GM15510 (cell line): Measurements from ENCODE around the gene NUMBL.

ENCODE experiments used
- POLR2A ChIP-seq: IDR thresholded peaks from 3 replicates; pipeline ENCODE4 v1.6.1; 2011; ENCODE audit warnings: borderline replicate concordance; ENCODE audit not compliant: insufficient read length; ENCODE audit errors: extremely low read depth

Gene NUMBL

GRCh38 chr19:40619333-40620160 is 70.9 kb downstream of the NUMBL start:
- no peak for TF ChIP-seq POLR2A

DNA sequence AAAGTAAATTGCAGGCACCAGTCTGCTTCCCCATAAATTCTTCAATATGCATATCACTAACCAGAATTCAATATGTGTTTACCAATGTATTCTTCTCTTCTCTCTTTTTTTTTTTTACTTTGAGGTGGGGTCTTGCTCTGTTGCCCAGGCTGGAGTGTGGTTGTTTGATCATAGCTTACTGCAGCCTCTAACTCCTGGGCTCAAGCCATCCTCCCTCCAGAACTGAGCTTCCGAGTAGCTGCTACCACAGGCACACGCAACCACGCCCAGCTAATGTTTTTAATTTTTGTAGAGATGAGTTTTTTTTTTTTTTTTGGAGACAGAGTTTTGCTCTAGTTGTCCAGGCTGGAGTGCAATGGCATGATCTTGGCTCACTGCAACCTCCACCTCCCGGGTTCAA is 72.5 kb downstream of the NUMBL start:
- no peak for TF ChIP-seq POLR2A

- TF ChIP-seq POLR2A: no peak
Measured at GRCh38 chr19:40616941-40617340, 73.5 kb downstream of the NUMBL start.

GRCh38 chr19:40616178-40616577 is 74.3 kb downstream of the NUMBL start:
- TF ChIP-seq POLR2A: no peak
